ENCODE measurements around the gene BARD1.

DNA sequence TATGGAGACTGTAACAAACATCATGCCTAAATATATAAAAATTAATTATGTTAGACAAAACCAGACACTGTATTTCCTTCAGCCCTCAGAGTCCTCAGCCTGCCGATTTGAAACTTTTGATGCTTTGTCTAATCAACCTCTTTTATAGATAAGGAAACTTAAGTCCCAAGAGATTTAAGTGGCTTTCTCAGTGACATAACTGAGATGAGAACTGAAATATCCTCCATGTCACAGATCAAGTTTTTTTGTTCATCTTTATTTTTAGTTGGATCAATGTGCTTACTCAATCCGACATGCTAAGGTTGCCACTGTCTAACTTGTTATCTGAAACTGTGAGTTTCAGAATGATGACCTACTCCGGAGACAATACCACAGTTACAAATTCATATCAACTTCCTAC lies 72.3 kb downstream of the BARD1 start:
- no peak for TF ChIP-seq EZH2 (IDR thresholded peaks at IDR 0.05; ENCODE audit: borderline replicate concordance)
- TF ChIP-seq, protein P1, sequence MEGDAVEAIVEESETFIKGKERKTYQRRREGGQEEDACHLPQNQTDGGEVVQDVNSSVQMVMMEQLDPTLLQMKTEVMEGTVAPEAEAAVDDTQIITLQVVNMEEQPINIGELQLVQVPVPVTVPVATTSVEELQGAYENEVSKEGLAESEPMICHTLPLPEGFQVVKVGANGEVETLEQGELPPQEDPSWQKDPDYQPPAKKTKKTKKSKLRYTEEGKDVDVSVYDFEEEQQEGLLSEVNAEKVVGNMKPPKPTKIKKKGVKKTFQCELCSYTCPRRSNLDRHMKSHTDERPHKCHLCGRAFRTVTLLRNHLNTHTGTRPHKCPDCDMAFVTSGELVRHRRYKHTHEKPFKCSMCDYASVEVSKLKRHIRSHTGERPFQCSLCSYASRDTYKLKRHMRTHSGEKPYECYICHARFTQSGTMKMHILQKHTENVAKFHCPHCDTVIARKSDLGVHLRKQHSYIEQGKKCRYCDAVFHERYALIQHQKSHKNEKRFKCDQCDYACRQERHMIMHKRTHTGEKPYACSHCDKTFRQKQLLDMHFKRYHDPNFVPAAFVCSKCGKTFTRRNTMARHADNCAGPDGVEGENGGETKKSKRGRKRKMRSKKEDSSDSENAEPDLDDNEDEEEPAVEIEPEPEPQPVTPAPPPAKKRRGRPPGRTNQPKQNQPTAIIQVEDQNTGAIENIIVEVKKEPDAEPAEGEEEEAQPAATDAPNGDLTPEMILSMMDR (IDR thresholded peaks at IDR 0.05; ENCODE audit: poor library complexity), result no peak

All from hepatocyte (in vitro differentiated cells).